ENCODE measurements around the gene MTA2.
"Not testable (repeated sequence)": the region's sequence is repeated elsewhere in the genome, so short reads cannot be mapped to it uniquely, and the experiment has no call there.

MTA2 gene

DNA sequence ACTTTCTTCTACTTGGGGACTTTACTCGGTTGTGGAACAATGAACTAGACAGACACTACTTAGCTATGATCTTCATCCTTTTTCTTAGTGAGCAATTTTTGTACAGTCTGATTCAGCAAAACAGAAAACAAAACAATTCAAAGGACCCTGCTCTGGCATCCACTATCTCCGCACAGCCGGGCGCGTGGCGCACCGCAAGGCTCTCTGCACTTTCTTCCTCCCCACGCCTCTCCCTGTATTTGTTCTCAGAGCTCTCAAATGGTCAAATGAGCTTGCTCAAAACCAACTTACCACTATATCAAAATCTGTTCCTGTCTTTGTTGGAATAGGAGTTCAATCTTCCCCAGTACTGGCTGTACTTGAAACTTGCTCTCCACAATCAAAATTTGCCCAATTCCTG, 35.4 kb downstream of the MTA2 start:
- DNase-seq (ENCODE audit: low read depth), result no peak

DNA sequence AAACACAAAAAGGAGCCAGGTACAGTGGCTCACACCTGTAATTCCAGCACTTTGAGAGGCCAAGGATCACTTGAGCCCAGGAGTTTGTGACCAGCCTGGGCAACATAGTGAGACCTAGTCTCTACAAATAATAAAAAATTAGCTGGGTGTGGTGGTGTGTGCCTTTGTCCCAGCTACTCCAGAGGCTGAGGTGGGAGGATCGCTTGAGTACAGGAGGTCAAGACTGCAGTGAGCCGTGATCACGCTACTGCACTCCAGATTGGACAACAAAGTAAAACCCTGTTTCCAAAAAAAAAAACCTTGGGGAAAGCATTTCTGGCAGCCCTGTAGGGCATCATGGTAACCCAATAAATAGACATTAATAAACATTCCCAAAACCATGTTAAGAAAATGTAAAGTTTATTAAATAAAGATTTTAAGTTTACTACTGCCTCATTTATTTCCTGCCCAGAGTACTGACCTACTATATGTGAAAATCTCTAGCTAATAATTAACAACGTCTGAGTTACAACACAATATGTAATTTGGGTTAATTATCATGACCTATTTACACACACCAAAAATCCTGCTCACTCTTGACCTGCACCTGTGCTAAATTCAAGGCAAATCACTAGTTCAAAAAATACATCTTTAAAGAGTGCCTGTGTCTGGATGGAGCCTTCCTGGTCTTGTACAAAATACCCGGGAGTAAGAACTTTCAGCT, 36.4 kb downstream of the MTA2 start:
- DNase-seq (ENCODE audit: low read depth), result no peak

DNA sequence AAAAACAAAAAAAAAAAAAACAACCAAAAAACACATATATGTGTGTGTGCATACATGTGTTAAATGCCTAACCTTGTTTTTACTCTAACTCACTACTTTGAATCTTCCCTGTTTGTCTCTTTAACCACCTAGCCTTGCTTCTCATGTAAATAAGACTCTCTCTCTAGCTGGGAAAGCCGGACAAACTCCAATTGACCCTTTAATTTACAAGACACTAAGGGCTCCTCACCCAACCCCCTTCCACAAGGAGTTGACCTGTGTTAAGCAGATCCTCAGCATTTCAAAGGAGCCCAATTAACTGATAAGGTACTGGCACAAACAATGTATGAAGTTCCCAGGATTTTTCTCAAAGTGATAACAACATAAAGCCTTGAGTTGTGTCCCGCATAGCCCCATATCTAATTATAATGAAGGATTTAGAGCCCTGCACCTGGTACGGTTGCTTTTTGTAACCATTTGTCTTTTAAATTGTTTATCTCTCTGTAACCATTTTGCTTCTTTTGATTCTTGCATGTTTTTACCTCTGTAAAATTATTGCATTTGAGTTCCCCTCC, 39.9 kb downstream of the MTA2 start:
- DNase-seq (ENCODE audit: low read depth), result not testable (repeated sequence)

DNA sequence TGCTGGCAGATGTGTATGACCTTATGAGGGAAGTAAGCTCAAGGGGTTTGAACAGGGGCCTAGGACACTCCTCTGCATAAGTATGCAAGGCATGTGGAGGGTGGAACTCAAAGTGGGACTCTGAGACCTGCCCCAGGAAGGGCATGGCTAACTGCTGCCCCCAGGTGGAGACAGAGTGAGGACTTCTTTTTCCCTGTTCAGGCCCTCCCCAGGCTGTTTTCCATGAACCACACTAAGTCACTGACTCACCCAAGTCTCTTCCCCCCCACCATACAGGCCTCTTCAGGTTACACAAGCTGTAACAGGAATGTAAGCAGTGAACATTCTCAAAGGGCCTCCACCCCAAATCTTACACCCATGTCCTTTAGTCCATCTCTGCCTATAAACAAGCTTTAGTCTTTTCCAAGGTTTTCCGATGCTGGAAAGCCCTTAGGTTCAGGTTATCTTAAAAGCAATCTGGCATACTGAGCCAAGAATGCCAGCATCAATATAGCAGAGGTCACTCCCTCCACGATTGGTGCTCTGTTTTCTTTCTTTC, 41.0 kb downstream of the MTA2 start:
- peak; percentile 98 for DNase-seq (ENCODE audit: low read depth)

DNA sequence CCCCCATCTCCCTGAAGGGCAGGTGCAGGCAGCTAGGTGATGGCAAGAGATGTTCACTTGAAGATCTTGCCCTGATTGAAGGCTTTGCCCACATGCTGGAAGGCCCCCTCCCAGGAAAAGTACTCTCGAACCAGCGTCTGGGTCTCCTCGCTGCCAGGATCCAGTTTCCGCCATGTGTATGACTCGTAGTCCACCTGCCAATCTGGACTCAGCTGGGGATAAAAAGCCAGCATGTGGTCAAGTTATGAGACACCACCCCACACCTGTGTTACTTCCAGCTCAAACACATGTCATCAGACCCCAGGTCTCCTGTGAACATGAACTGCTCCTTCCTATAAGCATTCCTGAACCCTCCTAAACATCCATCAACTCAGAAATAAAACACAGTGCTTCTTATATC, 42.0 kb downstream of the MTA2 start:
- not testable (repeated sequence) for DNase-seq (ENCODE audit: low read depth)

DNA sequence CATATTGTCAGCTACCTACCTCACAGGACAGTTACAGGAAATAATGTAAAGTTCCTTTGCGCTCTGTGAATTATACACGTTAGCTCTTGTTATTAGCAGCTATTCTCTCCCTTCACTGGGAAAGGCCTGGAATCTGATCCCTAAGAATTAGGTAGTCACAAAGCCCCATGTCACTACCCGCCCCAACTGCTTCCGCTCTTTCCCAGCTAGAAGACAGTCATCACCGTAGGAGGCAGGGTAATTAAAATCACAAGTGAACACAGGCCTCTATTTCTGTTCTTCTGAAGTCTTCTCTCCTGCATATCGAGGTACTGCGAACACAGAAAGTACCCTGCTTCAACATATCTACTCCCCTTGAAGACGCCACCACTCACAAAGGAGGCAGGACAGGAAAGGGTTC, 42.5 kb downstream of the MTA2 start:
- no peak for DNase-seq (ENCODE audit: low read depth)

DNA sequence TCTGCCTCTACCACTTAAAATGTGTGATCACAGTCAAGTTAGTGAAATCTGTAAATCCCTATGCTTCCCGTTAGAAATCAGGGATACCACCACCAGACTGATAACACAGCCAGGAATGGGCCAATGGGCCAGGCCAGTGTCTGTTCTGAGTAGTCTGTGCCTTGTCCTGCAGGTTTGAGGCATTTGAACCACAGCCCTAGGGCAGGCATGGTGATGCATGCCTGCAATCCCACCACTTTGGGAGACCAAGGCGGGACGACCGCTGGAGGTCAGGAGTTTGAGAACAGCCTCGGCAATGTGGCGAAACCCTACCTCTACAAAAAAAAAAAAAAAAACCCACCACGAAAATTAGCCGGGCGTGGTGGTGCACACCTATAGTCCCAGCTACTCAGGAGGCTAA, 43.0 kb downstream of the MTA2 start:
- no peak for DNase-seq (ENCODE audit: low read depth)

DNA sequence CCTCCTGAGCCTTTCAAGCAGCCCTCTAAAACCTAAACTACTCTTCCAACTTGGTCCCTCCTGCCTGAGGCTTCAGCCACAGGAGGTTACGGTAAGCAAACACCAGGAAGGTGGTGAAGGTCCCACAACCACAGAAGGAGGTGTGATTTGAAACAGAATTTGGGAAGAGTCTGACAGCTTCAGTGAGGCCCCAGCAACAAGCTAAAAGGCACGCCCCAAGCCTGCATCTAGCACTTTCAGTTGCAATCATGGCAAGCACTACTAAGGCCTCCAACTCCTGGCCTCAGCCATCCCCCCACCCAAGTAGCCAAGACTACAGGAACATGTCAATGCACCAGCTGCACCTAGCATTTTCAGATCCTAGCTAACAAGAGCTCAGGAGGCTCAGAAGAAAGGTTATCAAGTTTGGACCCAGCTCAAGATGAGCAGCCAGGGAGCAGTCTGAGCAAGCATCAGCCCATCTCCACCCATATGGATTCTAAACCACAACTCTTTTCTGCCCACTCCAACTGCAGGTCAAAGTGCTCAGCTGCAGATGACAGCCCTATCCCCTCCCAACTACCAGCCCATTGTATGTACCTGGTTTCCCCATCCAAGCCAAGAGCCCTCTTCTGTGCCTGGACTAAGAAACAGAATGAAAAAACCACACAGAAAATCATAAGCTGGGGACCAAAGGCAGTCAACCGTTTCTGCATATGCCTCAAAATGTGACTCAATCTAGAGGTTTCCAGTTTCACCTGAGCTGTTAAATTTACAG, 44.6 kb downstream of the MTA2 start:
- DNase-seq (ENCODE audit: low read depth), result peak; percentile 46

DNA sequence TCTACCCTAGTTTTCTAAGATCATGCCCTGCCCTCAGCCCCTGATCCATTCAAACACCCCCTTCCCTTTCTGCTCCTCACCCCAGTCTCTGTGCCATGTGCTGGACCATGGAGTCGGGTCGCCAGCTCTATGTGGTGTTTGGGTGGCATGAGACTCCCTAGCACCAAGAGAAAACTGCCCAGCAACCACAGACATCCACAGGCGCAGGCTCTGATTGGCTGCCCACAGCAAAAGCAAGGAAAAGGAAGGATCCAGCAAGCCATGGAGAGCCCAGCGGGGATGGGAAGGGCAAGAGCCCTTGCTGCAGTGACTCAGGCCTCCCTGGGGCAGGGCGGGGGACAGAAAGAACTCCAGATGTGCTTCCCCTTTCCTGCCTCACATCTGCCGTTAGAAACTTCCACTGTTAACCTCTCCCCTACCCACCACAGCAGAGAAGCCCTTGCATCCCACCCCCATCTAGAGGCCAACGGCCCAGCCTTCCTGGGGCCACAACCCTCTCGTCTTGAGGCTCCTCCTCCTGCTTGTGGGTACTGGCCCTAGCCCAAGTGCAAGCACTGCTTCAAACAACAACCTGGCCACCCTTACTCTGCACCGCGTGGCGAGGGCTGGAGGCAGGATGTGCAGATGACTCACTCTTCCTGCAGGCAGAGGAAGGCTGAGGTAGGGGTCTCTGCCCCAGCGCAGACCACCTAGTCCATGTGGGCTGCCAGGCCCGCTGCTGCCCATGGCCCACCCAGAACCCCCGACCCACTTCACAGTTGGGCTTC, 45.4 kb downstream of the MTA2 start:
- DNase-seq (ENCODE audit: low read depth), result peak; percentile 98

DNA sequence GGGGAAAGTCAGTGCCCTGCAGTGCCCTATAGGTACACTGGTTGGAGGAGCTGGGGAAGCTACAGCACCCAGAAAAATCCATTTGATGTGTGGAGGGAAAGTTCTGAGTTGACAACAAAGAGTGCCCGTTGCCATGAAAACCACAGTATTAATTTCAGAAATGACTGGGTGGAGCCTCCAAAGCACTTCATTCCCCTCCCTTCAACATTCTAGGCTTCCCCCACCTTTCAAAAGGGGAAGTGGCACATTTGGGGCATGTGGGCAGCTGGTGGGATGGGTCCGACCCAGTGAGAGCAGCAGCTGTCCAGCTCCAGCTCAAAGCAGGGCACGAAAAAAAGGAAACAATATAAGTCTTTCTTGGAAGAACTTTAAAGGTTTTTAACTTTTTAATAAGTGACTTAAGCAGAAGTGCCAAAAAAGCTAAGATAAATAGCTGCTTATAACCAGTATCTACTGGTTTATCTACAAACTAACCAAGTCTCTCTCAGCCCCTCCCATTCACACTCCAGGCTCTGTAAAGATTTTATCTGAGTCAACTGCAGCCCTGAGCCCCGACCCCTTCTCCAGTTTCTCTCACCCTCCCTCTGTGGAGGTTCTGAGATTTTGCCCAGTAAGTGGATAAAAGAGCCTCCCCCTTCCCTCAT, 46.1 kb downstream of the MTA2 start:
- DNase-seq (ENCODE audit: low read depth), result no peak

DNA sequence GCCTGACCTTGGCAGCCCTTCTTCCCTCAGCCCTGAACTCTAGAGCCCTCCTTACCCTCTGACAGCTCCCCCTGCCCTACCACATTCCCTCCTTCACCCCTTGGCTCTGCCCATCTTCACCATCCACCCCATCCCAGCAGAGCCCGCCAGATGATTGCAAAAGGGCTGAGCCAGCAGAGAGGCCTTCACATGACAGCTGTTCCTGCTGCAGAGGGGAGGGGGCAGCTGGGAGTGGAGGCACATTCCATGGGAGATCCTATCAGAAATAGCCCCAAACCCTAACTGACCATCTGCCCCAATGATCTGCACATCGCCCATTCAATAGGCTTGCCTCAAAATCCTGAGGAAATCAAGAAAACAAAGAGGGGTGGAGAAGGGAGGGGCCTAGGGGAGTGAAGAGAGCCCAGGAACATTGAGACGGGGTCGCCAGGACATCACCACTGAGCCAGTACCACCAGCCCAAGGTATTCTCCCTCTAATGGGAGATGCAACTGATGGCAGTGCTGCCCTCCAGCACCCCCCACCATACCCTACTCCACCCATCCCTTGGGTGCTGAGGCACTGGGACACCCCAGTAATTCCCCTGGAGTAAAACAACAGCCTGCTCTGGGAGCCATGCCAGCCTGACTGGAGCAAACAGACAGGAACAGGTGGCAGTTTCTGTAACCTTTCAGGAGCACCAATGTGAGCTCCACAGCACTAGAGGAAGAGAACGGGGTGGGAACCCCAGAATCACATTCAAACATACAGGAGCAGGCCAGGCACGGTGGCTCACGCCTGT, 47.1 kb downstream of the MTA2 start:
- DNase-seq (ENCODE audit: low read depth), result no peak

DNA sequence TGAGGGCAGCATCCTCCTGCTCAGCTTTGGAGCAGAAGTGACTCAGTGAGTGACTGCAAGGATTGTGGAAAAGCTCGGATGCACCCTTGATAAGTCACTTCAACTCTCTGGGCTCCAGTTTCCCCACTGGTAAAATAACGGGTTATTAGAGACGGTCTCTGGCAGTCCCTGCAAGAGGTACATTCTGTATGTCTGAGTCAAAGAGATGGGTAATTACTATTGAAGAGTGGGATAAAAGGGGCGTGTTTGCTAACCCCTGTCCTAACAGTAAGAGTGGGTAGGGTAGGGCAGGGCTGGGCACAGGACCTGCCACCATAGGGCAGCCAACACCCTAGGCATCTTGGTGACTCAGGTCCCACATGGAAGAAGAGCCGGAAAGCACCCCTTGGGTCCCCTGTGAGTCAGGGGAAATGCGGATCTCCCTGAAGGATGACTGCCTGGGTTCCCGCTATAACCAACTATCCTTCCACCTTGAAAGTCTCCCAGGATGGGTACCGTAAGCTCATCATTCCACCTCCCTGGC, 47.8 kb downstream of the MTA2 start:
- peak; percentile 98 for DNase-seq (ENCODE audit: low read depth)

DNA sequence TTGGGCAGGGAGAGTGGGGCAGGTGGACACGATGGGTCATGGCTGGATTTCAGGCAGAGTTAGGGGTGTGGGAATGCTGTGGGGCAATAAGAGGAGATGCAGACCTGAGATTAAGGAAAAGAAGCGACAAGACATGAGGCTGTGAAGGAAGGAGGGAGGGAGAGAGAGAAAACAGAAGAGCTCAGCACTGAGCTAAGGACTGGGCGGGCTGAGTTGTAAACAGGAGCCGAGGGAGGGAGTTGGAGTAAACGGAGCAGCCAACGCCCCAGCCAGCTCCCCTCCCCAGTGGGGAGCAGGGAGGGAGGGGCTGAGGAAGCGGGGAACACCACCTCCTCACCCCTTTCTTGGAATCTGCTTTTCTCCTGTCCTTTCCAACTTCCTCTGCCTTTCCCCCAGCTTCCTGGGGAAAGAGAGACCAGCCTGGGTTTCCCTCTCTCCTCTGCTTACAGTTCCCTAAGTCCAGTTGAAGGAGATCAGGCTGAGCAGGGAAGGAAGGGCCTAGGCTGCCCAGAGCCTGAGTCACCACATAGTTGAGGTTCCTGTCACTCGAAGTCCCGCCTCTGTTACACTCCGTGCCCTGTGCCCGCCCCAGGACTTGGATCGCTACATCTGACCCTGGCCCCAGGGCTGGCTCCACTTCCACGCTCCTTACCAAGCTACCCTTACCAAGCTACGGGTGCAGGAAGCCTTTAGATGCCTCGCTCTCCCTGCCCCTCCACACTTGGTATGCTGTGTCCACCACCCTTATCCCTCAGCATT, 48.4 kb downstream of the MTA2 start:
- DNase-seq (ENCODE audit: low read depth), result peak; percentile 98

DNA sequence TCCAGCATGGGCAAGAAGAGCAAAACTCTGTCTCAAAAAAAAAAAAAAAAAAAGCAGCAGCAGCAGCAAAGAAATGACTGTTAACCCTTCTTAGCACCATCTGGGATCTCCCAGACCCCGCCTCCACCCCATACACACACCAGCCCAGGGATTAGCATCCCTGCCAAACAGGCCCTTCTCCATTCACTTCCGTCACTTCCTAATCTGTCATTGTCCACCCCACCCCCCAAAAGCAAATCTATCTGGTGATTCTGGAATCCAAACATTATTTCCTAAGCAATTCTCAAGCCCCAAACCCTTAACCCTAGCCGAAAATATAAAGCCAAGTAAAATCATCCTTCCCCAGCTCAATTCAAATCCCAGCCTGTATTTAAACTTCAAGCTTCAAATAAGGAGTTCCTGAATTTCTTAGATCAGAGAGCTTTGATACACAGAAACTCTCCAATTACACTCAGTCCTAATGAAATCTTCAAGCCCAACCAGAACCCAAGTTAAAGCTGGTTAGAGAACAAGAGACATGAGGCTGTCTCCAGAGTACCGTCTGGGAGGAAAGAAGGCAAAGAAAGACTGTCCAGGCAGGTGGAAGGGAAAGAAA, 49.1 kb downstream of the MTA2 start:
- peak; percentile 58 for DNase-seq (ENCODE audit: low read depth)

DNA sequence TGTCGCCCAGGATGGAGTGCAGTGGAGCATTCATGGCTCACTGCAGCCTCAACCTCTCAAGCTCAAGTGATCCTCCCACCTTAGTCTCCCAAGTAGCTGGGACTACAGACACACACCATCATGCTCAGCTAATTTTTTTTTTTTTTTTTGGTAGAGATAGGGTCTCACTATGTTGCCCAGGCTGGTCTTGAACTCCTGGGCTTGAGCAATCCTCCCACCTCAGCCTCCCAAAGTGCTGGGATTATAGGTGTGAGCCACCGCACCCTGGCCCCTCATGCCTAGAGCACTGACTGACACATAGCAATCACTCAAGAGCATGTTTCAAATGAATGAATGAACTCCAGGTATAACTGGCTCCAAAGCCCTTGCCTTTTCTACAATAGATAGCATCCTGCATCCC, 51.2 kb downstream of the MTA2 start:
- DNase-seq (ENCODE audit: low read depth), result not testable (repeated sequence)

DNA sequence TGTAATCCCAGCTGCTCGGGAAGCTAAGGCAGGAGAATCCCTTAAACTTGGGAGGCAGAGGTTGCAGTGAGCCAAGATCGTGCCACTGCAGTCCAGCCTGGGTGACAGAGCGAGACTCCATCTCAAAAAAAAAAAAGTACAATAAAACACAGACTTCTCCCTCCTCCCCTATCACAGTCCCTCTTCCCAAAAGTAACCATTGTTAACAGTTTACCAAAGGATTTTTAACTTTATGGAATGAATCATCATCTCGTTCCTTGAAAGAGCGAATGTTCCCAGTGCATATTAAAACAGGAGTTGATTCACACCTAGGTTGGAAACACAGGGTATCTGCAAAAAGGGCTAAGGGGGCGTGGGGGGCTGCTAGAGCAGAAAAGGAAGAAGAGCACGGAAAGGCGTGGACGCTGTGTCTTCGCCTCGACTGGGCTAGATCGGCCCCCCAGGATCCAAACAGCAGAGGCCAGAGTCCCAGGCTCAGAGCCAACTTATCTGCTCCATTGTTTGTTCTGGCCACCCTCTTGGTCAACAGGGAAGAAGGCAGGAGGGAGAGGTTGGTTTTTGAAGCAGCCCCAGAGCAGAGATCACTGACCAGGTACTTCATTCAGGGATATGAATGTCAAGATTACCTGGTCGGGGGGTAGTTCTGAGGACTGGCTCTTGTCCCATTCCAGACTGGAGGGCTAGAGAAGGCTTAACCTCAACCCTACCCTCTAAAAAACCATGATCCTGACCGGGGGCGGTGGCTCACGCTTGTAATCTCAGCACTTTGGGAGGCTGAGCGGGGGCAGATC, 52.9 kb downstream of the MTA2 start:
- no peak for DNase-seq (ENCODE audit: low read depth)

DNA sequence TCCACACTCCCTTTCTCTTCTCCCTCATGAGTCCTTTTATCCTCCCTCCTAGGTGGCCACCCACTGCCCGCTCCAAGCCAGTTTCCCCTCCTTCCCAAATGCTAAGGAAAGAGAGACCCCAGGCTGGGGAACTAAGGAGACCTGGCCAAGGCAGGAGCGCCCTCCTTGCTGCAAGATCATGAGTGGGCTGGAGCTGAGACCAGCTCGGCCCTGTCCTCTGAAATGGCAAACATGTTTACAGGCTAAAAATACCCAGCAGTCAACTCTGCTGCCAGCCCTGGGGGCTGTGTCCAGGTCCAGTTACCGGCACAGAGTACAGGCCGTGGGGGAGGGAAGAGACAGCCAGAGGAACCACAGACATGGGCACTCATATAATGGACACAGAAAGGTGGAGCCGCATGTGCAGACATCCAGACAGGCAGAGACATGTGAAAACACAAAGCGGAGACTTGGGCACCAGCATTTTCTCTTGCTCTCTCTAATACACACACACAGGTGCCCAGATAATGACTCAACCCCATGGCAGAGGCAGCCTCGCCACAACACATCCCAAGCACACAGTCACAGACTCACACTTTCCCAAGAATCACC, 53.9 kb downstream of the MTA2 start:
- DNase-seq (ENCODE audit: low read depth), result no peak

DNA sequence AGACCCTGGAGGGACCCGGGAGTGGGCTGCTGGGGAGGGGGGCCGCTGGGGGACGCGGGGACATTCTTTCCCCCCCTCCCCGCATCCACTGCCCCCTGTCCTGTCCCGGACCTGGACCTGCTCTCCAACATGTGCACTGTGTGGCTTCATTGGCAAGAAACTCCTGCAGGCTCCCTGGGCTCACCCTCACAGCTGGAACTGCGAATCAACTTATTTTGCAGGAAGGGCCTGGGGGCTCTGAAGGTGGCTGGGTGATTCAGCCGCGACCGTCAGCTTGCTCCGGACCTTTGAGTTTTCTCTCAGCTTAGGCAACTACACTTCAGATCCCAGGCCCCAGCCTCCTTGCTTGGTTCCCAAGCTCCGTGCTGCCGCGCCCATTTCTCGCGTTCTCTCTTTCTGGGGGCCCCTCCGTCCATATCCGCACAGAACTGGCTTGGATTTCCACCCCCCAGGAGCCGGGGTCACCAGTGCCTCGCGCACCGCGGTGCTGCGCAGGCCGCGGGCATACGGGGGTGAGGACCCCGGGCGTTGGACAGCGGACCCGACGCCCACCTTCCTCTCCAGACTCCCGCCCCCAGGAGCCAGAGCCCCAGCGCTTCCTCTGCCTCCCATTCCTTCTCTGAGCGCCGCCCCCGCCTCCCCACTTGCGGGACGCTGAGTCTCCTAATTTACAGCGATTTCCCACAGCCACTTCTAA, 54.6 kb downstream of the MTA2 start:
- DNase-seq (ENCODE audit: low read depth), result peak; percentile 84
